NCI-H2107 treated with DMSO at 0.1 percent for 48 hours (cell line): ENCODE data around the gene SUPT4H1.
A peak's percentile ranks its signal among the peaks of the same experiment; 100 is the strongest.

ENCODE experiments used
- DNase-seq: peaks from one replicate; lab custom pipeline; 2025; ENCODE audit not compliant: unreplicated experiment; lab: John Stamatoyannopoulos, UW

Gene SUPT4H1

GRCh38 chr17:58320163-58320558 is 31.8 kb downstream of the SUPT4H1 start:
- no peak for DNase-seq

- no peak for DNase-seq
Measured at GRCh38 chr17:58319173-58320162, 32.5 kb downstream of the SUPT4H1 start.

GRCh38 chr17:58318627-58319172 is 33.3 kb downstream of the SUPT4H1 start:
- DNase-seq, result no peak

GRCh38 chr17:58318065-58318481 is 33.9 kb downstream of the SUPT4H1 start:
- no peak for DNase-seq

- DNase-seq, result peak; percentile 69
Measured at GRCh38 chr17:58317421-58318064, 34.5 kb downstream of the SUPT4H1 start.

- DNase-seq, result no peak
Measured at GRCh38 chr17:58316260-58316960, 35.6 kb downstream of the SUPT4H1 start.

- DNase-seq, result no peak
Measured at GRCh38 chr17:58315750-58316149, 36.3 kb downstream of the SUPT4H1 start.

GRCh38 chr17:58315281-58315711 is 36.7 kb downstream of the SUPT4H1 start:
- DNase-seq, result no peak

- no peak for DNase-seq
Measured at GRCh38 chr17:58314706-58315015, 37.3 kb downstream of the SUPT4H1 start.

GRCh38 chr17:58313815-58314705 is 37.9 kb downstream of the SUPT4H1 start:
- DNase-seq, result peak; percentile 61

GRCh38 chr17:58312829-58313228 is 39.2 kb downstream of the SUPT4H1 start:
- no peak for DNase-seq

- DNase-seq, result no peak
Measured at GRCh38 chr17:58312021-58312630, 39.9 kb downstream of the SUPT4H1 start.

- DNase-seq, result no peak
Measured at GRCh38 chr17:58311429-58311894, 40.5 kb downstream of the SUPT4H1 start.

GRCh38 chr17:58310511-58311428 is 41.2 kb downstream of the SUPT4H1 start:
- DNase-seq, result no peak

- DNase-seq, result no peak
Measured at GRCh38 chr17:58309918-58310259, 42.1 kb downstream of the SUPT4H1 start.

- no peak for DNase-seq
Measured at GRCh38 chr17:58308985-58309917, 42.8 kb downstream of the SUPT4H1 start.

GRCh38 chr17:58308173-58308984 is 43.6 kb downstream of the SUPT4H1 start:
- no peak for DNase-seq
